ENCODE measurements around the gene NMT1.
A peak's percentile ranks its signal among the peaks of the same experiment; 100 is the strongest.

NMT1 gene

GRCh38 chr17:45108051-45108450 is 46.9 kb downstream of the NMT1 start:
- Histone ChIP-seq H3K9me3 (ENCODE audit: control insufficient read depth, insufficient read depth, low read depth, low read length) (no peaks in the 10 kb centered on the region), H3K36me3 (ENCODE audit: control insufficient read depth in 2 of 2, insufficient read depth in 1 of 2, low read length in 2 of 2) (peaks cover 21 to 82% of the 10 kb centered on the region in 2 experiments; a peak in 2 of 3 replicates), H3K27ac (ENCODE audit: extremely low read depth, low read depth, low read length) (peak overlapping the region; percentile 17; the same call in 1 of the 2 replicates), H3K4me3 (ENCODE audit: low read depth, low read length) (no peak overlapping the region), H3K4me1 (ENCODE audit: control insufficient read depth, insufficient read depth, low read length) (no peaks in the 10 kb centered on the region)
- ChIA-PET POLR2A (interaction anchor here (0.5 to 1.8 kb wide), 3 partner anchors 9 to 40 kb away, joined by 3 to 4 read pairs (median 3); partner anchors contain the start of gene HEXIM1), CTCF (interaction anchor here (0.5 to 3.3 kb wide), 8 partner anchors 9 to 1188 kb away, joined by 3 to 21 read pairs (median 6); partner anchors contain the start of genes ACBD4 and PLCD3)
- no peak for TF ChIP-seq ZNF610 (tag by site-specific recombination; IDR thresholded peaks at IDR 0.05; ENCODE audit: borderline replicate concordance)
- TF ChIP-seq ZNF202 (tag by site-specific recombination; IDR thresholded peaks at IDR 0.05; ENCODE audit: borderline replicate concordance): no peak
- TF ChIP-seq ZNF266 (tag by site-specific recombination; IDR thresholded peaks at IDR 0.05; ENCODE audit: low read depth): no peak
- TF ChIP-seq ZNF280D (tag by site-specific recombination; IDR thresholded peaks at IDR 0.05): no peak
- TF ChIP-seq ZNF138 (tag by site-specific recombination; IDR thresholded peaks at IDR 0.05; ENCODE audit: borderline replicate concordance): no peak
- TF ChIP-seq ZNF701 (tag by site-specific recombination; IDR thresholded peaks at IDR 0.05): no peak
- no peak for TF ChIP-seq KLF10 (tag by site-specific recombination; IDR thresholded peaks at IDR 0.05)
- no peak for TF ChIP-seq ZNF549 (tag by site-specific recombination; IDR thresholded peaks at IDR 0.05)
- TF ChIP-seq ZNF146 (tag by site-specific recombination; IDR thresholded peaks at IDR 0.05): no peak
- TF ChIP-seq ZNF692 (tag by site-specific recombination; IDR thresholded peaks at IDR 0.05): no peak
- no peak for TF ChIP-seq ZNF645 (tag by site-specific recombination; IDR thresholded peaks at IDR 0.05)
- TF ChIP-seq CTCF (tag by site-specific recombination; IDR thresholded peaks at IDR 0.05): no peak
- TF ChIP-seq ZNF394 (tag by site-specific recombination; IDR thresholded peaks at IDR 0.05; ENCODE audit: borderline replicate concordance): no peak

GRCh38 chr17:45108595-45109521 is 47.7 kb downstream of the NMT1 start:
- Histone ChIP-seq H3K36me3 (ENCODE audit: control insufficient read depth in 2 of 2, insufficient read depth in 1 of 2, low read length in 2 of 2) (peaks cover 13 to 82% of the 10 kb centered on the region in 2 experiments; a peak in 2 of 3 replicates), H3K9me3 (ENCODE audit: control insufficient read depth, insufficient read depth, low read depth, low read length) (no peaks in the 10 kb centered on the region), H3K4me1 (ENCODE audit: control insufficient read depth, insufficient read depth, low read length) (no peaks in the 10 kb centered on the region), H3K4me3 (ENCODE audit: low read depth, low read length) (no peak overlapping the region), H3K27ac (ENCODE audit: extremely low read depth, low read depth, low read length) (peak overlapping the region; percentile 4; the same call in 1 of the 2 replicates)
- POLR2A ChIA-PET: interaction anchor here (1.1 to 1.8 kb wide), 3 partner anchors 9 to 48 kb away, joined by 3 to 4 read pairs (median 3); partner anchors contain the start of gene HEXIM1
- CTCF ChIA-PET: interaction anchor here (0.5 to 3.3 kb wide), 9 partner anchors 10 to 1189 kb away, joined by 3 to 21 read pairs (median 5); partner anchors contain the start of genes ACBD4 and PLCD3
- TF ChIP-seq ZNF76 (tag by site-specific recombination; IDR thresholded peaks at IDR 0.05; ENCODE audit: borderline replicate concordance, low read depth) (no peak), PRDM10 (tag by site-specific recombination; IDR thresholded peaks at IDR 0.05) (peak; percentile 95), HIC1 (tag by site-specific recombination; IDR thresholded peaks at IDR 0.05) (no peak)

Data from HEK293 (cell line).